Fibroblast of villous mesenchyme (primary cell): Measurements from ENCODE around the gene PLK2. TPM values are rescaled to one million over a fixed set of nuclear protein-coding genes. Genes with fewer than 3 reads are reported as not detected.

Experiments used
- DNase-seq: peaks from one replicate; pipeline ENCODE4 v3.0.0-alpha.2; 2010; ENCODE audit warnings: low read depth
- H3K4me3 ChIP-seq: 2 replicates; pipeline ENCODE4 v1.5.1; 2011; ENCODE audit warnings: low read depth, mild to moderate bottlenecking, low read length
- CTCF ChIP-seq: IDR thresholded peaks from 2 replicates; pipeline ENCODE4 v1.5.1; 2012; ENCODE audit warnings: low read depth, mild to moderate bottlenecking, low read length; ENCODE audit not compliant: insufficient read depth
- total RNA-seq: library from RNA; depleted of rRNA; stranded (reverse); fragments of >200 nt; gene quantifications from 2 replicates; pipeline ENCODE4 v1.2.3, GENCODE V29; 2012

PLK2 gene
- total RNA-seq, 1 donor, result 297 TPM

GRCh38 chr5:58481066-58481676 lies 21.3 kb upstream of the PLK2 start:
- no peak for DNase-seq
- H3K4me3 ChIP-seq, result no peak overlapping the region
- no peak for TF ChIP-seq CTCF

- TF ChIP-seq CTCF, result peak; percentile 28
- H3K4me3 ChIP-seq, result no peak overlapping the region
- peak; percentile 17 for DNase-seq
Measured at GRCh38 chr5:58477760-58478376, 18.0 kb upstream of the PLK2 start.

GRCh38 chr5:58475404-58475803 lies 15.5 kb upstream of the PLK2 start:
- H3K4me3 ChIP-seq, result no peak overlapping the region
- no peak for DNase-seq
- TF ChIP-seq CTCF, result no peak

- no peak for DNase-seq
- no peak overlapping the region for H3K4me3 ChIP-seq
- no peak for TF ChIP-seq CTCF
Measured at GRCh38 chr5:58469896-58470295, 10.0 kb upstream of the PLK2 start.

- DNase-seq, result peak; percentile 46
- H3K4me3 ChIP-seq, result no peak overlapping the region
- TF ChIP-seq CTCF, result peak; percentile 14
Measured at GRCh38 chr5:58466939-58467338, 7.1 kb upstream of the PLK2 start.

- no peak overlapping the region for H3K4me3 ChIP-seq
- DNase-seq, result peak; percentile 77
- peak; percentile 60 for TF ChIP-seq CTCF
Measured at GRCh38 chr5:58462623-58463230, 2.8 kb upstream of the PLK2 start.
